HEK293 (cell line): ENCODE results near the gene OBSCN.

Source experiments
- CTCF ChIA-PET: fragments of 350-600 bp; formaldehyde crosslinking; extraction: SDS; loops from one replicate; lab custom pipeline; 2021; ENCODE audit warnings: antibody characterized with exemption; lab: Yijun Ruan, JAX
- POLR2A ChIA-PET: fragments of 300-600 bp; formaldehyde crosslinking; extraction: SDS; loops from one replicate; lab custom pipeline; 2020; ENCODE audit warnings: antibody characterized with exemption, inconsistent platforms; lab: Yijun Ruan, JAX
- H3K27ac ChIP-seq: fragments of 200-500 bp; sonication (Bioruptor generic); 2 replicates; pipeline ENCODE4 v1.5.1; 2014; ENCODE audit warnings: low read depth, low read length, control low read depth, inconsistent platforms; ENCODE audit errors: extremely low read depth
- H3K36me3 ChIP-seq, 2 experiments: fragments of 200-500 bp in 1 of 2; sonication (Bioruptor generic) in 1 of 2; 1 replicate in 1 of 2; 2 replicates in 1 of 2; pipeline ENCODE4 v1.5.1; 2014 to 2017; ENCODE audit warnings: inconsistent platforms in 2 of 2, low read length in 2 of 2; ENCODE audit not compliant: control insufficient read depth in 2 of 2, insufficient read depth in 1 of 2
- H3K4me1 ChIP-seq: fragments of 200-500 bp; sonication (Bioruptor generic); 2 replicates; pipeline ENCODE4 v1.5.1; 2014; ENCODE audit warnings: mild to moderate bottlenecking, low read length, inconsistent platforms; ENCODE audit not compliant: control insufficient read depth, insufficient read depth
- H3K4me3 ChIP-seq: 2 replicates; pipeline ENCODE4 v1.5.1; 2011; ENCODE audit warnings: low read depth, mild to moderate bottlenecking, control low read depth, low read length, moderate library complexity
- H3K9me3 ChIP-seq: fragments of 200-500 bp; sonication (Bioruptor generic); 2 replicates; pipeline ENCODE4 v1.5.1; 2014; ENCODE audit warnings: low read depth, low read length, inconsistent platforms; ENCODE audit not compliant: control insufficient read depth, insufficient read depth
- GLIS1 ChIP-seq: fragments of 450-650 bp; formaldehyde crosslinking; IDR thresholded peaks from 2 replicates; pipeline ENCODE4 v1.5.1; 2016; ENCODE audit warnings: missing biosample characterization, missing genetic modification characterization
- GLIS2 ChIP-seq: fragments of 450-650 bp; formaldehyde crosslinking; IDR thresholded peaks from 2 replicates; pipeline ENCODE4 v1.5.1; 2016; ENCODE audit warnings: missing biosample characterization, missing genetic modification characterization
- PATZ1 ChIP-seq: fragments of 450-650 bp; formaldehyde crosslinking; IDR thresholded peaks from 2 replicates; pipeline ENCODE4 v1.5.1; 2016; ENCODE audit warnings: missing biosample characterization, missing genetic modification characterization
- PRDM6 ChIP-seq: fragments of 450-650 bp; formaldehyde crosslinking; IDR thresholded peaks from 2 replicates; pipeline ENCODE4 v1.5.1; 2017; ENCODE audit warnings: missing biosample characterization, missing genetic modification characterization
- SCRT2 ChIP-seq: fragments of 450-650 bp; formaldehyde crosslinking; IDR thresholded peaks from 2 replicates; pipeline ENCODE4 v1.5.1; 2016; ENCODE audit warnings: missing biosample characterization, missing genetic modification characterization
- SP7 ChIP-seq: fragments of 450-650 bp; formaldehyde crosslinking; IDR thresholded peaks from 2 replicates; pipeline ENCODE4 v1.5.1; 2016; ENCODE audit warnings: missing biosample characterization, missing genetic modification characterization
- YY1 ChIP-seq: fragments of 450-650 bp; formaldehyde crosslinking; IDR thresholded peaks from 2 replicates; pipeline ENCODE4 v1.5.1; 2018; ENCODE audit warnings: missing biosample characterization, missing genetic modification characterization
- ZBTB17 ChIP-seq: fragments of 450-650 bp; formaldehyde crosslinking; IDR thresholded peaks from 2 replicates; pipeline ENCODE4 v1.5.1; 2016; ENCODE audit warnings: missing biosample characterization, missing genetic modification characterization
- ZBTB48 ChIP-seq: fragments of 450-650 bp; formaldehyde crosslinking; IDR thresholded peaks from 2 replicates; pipeline ENCODE4 v1.5.1; 2016; ENCODE audit warnings: missing biosample characterization, missing genetic modification characterization
- ZNF558 ChIP-seq: fragments of 450-650 bp; formaldehyde crosslinking; IDR thresholded peaks from 2 replicates; pipeline ENCODE4 v1.5.1; 2016; ENCODE audit warnings: missing biosample characterization, missing genetic modification characterization
- ZNF600 ChIP-seq: fragments of 450-650 bp; formaldehyde crosslinking; IDR thresholded peaks from 2 replicates; pipeline ENCODE4 v1.5.1; 2016; ENCODE audit warnings: missing biosample characterization, missing genetic modification characterization
- ZNF621 ChIP-seq: fragments of 450-650 bp; formaldehyde crosslinking; IDR thresholded peaks from 2 replicates; pipeline ENCODE4 v1.5.1; 2017; ENCODE audit warnings: missing biosample characterization, missing genetic modification characterization
- ZNF707 ChIP-seq: fragments of 450-650 bp; formaldehyde crosslinking; IDR thresholded peaks from 2 replicates; pipeline ENCODE4 v1.5.1; 2016; ENCODE audit warnings: missing biosample characterization, missing genetic modification characterization
- ZNF768 ChIP-seq: fragments of 450-650 bp; formaldehyde crosslinking; IDR thresholded peaks from 2 replicates; pipeline ENCODE4 v1.5.1; 2018; ENCODE audit warnings: missing biosample characterization, mild to moderate bottlenecking, missing genetic modification characterization
- ZNF791 ChIP-seq: fragments of 450-650 bp; formaldehyde crosslinking; IDR thresholded peaks from 2 replicates; pipeline ENCODE4 v1.5.1; 2016; ENCODE audit warnings: missing biosample characterization, missing genetic modification characterization

Gene OBSCN

GRCh38 chr1:228363686-228364067, 155.8 kb downstream of the OBSCN start:
- Histone ChIP-seq H3K27ac (no peak overlapping the region), H3K36me3 (no peaks in the 10 kb centered on the region), H3K4me1 (no peaks in the 10 kb centered on the region), H3K9me3 (no peaks in the 10 kb centered on the region), H3K4me3 (no peak overlapping the region)
- ChIA-PET CTCF (no interaction called here), POLR2A (no interaction called here)
- TF ChIP-seq ZNF768 (tag by site-specific recombination) (no peak), PATZ1 (tag by site-specific recombination) (no peak), ZBTB48 (no peak), SCRT2 (tag by site-specific recombination) (no peak), ZNF600 (tag by site-specific recombination) (no peak), SP7 (tag by site-specific recombination) (no peak), ZNF791 (tag by site-specific recombination) (no peak), ZNF707 (tag by site-specific recombination) (no peak), ZNF621 (tag by site-specific recombination) (no peak), PRDM6 (no peak), ZBTB17 (tag by site-specific recombination) (no peak), YY1 (tag by site-specific recombination) (no peak)

GRCh38 chr1:228364068-228364705, 156.3 kb downstream of the OBSCN start:
- Histone ChIP-seq H3K4me3 (no peak overlapping the region), H3K27ac (no peak overlapping the region), H3K4me1 (no peaks in the 10 kb centered on the region), H3K9me3 (no peaks in the 10 kb centered on the region), H3K36me3 (no peaks in the 10 kb centered on the region)
- TF ChIP-seq GLIS2 (tag by site-specific recombination): peak; percentile 37; the same call in 1 of the 2 replicates
- TF ChIP-seq YY1 (tag by site-specific recombination): no peak
- CTCF ChIA-PET: no interaction called here
- POLR2A ChIA-PET: no interaction called here

GRCh38 chr1:228364706-228365213, 156.9 kb downstream of the OBSCN start:
- ChIA-PET POLR2A (no interaction called here), CTCF (no interaction called here)
- no peak overlapping the region for H3K4me3 ChIP-seq
- H3K36me3 ChIP-seq: no peaks in the 10 kb centered on the region
- no peak overlapping the region for H3K27ac ChIP-seq
- TF ChIP-seq GLIS1 (peak; percentile 23; the same call in 1 of the 2 replicates), GLIS2 (tag by site-specific recombination) (peak; percentile 72), ZNF558 (no peak)
- H3K9me3 ChIP-seq: no peaks in the 10 kb centered on the region
- H3K4me1 ChIP-seq: no peaks in the 10 kb centered on the region
